NCI-H1105 treated with DMSO at 0.1 percent for 48 hours (cell line): ENCODE data around the gene MTA3.
"Not testable (repeated sequence)": the region's sequence is repeated elsewhere in the genome, so short reads cannot be mapped to it uniquely, and the experiment has no call there.

Experiments used
- DNase-seq: peaks from one replicate; lab custom pipeline; 2025; lab: John Stamatoyannopoulos, UW

Gene MTA3

GRCh38 chr2:42568401-42569115, at the start of gene MTA3:
MTA3 (plus strand) TSS chr2:42568632; CDS start chr2:42568746, 114 bp downstream.
- peak; percentile 30 for DNase-seq

GRCh38 chr2:42519624-42520023, 48.8 kb upstream of the MTA3 start:
- no peak for DNase-seq

- no peak for DNase-seq
Measured at GRCh38 chr2:42522035-42522434, 46.4 kb upstream of the MTA3 start.

GRCh38 chr2:42523341-42523740, 45.1 kb upstream of the MTA3 start:
- no peak for DNase-seq

GRCh38 chr2:42532397-42532796, 36.0 kb upstream of the MTA3 start:
- DNase-seq = no peak

GRCh38 chr2:42537493-42537892, 30.9 kb upstream of the MTA3 start:
- DNase-seq = no peak

- DNase-seq = no peak
Measured at GRCh38 chr2:42542871-42543270, 25.6 kb upstream of the MTA3 start.

GRCh38 chr2:42545023-42545721, 23.3 kb upstream of the MTA3 start:
- no peak for DNase-seq

- peak; percentile 0 for DNase-seq
Measured at GRCh38 chr2:42545841-42546390, 22.5 kb upstream of the MTA3 start.

- DNase-seq = no peak
Measured at GRCh38 chr2:42547014-42547413, 21.4 kb upstream of the MTA3 start.

- DNase-seq = no peak
Measured at GRCh38 chr2:42547446-42548295, 20.8 kb upstream of the MTA3 start.

GRCh38 chr2:42550870-42551269, 17.6 kb upstream of the MTA3 start:
- DNase-seq = no peak

- DNase-seq = no peak
Measured at GRCh38 chr2:42554392-42554791, 14.0 kb upstream of the MTA3 start.

- no peak for DNase-seq
Measured at GRCh38 chr2:42556315-42556890, 12.0 kb upstream of the MTA3 start.

GRCh38 chr2:42557306-42557705, 11.1 kb upstream of the MTA3 start:
- no peak for DNase-seq

- DNase-seq = no peak
Measured at GRCh38 chr2:42558827-42559226, 9.6 kb upstream of the MTA3 start.

GRCh38 chr2:42560133-42560532, 8.3 kb upstream of the MTA3 start:
- DNase-seq = not testable (repeated sequence)

GRCh38 chr2:42560899-42561298, 7.5 kb upstream of the MTA3 start:
- no peak for DNase-seq

- DNase-seq = no peak
Measured at GRCh38 chr2:42562474-42563144, 5.8 kb upstream of the MTA3 start.

GRCh38 chr2:42566025-42566424, 2.4 kb upstream of the MTA3 start:
- DNase-seq = no peak

GRCh38 chr2:42566837-42567321, 1.6 kb upstream of the MTA3 start:
- no peak for DNase-seq
